Stimulated activated CD8-positive, alpha-beta memory T cell treated with anti-CD3 and anti-CD28 coated beads, Interleukin-2, amount 100 ng/mL, for 48 hours (primary cell): ENCODE data around the gene CDKL5.
"Not testable (repeated sequence)": the region's sequence is repeated elsewhere in the genome, so short reads cannot be mapped to it uniquely, and the experiment has no call there.

ENCODE experiments used
- DNase-seq, 2 donors: peaks; one replicate each; pipeline ENCODE4 v3.0.0-alpha.2; 2020; ENCODE audit warnings: low read depth in 2 of 2

CDKL5 gene

DNA sequence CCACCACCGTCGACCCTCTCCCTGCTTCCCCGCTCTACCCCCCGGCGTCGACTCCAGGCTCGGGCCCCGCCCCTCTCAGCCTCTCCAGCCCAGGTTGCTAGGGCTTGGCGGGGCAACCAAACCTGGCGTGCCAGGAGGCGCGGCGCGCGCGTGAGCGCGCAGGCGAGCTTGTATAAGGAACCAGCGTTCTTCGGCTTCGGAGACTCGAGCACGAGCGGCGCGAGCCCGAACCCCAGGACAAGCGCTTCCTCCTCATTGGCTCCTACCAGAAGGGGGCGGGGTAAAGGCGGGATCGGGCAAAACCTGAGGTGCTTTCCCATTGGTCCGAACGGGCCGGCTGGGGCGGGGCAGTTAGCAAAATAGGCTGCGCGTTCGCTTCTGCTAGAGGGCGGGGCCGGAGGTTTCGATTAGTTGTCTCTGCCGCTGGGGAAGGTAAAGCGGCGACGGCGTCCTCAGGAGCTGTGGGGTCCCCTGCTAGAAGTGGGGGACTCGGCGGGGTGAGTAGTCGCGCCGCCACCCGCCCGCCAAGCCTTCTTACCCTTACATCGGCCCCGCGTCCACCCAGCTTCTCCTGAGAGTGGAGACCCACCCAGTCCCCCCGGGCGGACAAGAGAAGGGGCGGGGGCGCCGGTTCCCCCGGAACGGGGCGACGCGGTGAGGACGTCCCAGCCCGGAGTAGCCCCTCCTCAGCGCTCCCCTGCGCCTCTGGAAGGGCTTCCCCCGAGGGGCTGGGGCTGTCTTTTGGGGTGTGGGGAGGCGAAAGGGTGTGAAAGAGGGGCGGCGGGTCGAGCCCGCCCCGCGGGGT lies at the start of gene CDKL5:
CDKL5 (plus strand) TSS at position 410 of the 805 bp plus-strand sequence. CDS start 81,489 bp downstream, outside the sequence.
- peak; percentile 86 to 89 for DNase-seq

GRCh38 chrX:18377796-18378195 lies 47.6 kb upstream of the CDKL5 start:
- DNase-seq = no peak

DNA sequence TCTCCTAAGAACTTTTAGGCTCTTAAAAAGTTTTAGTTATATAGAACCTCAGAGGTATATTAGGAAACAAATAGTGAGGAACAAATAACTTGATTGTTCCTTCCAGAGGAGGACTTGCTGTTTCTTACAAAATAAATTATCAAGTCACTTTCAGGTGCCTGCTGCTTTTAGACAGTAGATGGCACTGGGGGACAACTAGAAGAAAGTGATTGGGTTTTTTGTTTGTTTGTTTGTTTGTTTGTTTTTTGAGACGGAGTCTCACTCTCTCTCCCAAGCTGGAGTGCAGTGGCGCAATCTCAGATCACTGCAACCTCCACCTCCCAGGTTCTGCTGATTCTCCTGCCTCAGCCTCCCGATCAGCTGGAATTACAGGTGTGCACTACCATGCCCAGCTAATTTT lies 35.4 kb upstream of the CDKL5 start:
- no peak for DNase-seq

DNA sequence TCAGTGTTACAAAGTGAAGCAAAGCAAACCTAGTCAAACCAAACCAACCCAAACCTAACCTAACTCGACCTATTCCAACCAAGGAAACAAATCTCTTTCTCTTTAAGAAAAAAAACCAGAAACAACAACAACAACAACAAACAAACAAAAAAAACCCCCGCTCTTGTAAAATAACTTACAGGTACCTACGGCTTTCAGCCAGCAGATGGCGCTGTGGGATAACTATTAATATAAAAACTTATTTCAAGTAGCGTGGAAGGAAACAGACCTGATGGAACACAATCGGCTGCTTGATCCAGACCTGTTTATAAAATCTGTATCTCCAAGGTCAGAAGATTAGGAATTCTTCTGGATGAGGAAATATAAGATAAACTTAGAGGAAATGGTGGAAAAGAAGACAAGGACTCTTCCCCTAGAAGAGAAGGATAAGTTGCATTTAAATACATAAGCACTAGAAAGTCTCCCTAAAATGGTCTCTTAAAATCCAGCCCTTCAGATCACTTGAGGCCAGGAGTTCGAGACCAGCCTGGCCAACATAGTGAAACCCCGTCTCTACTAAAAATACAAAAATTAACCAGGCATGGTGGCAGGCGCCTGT lies 34.4 kb upstream of the CDKL5 start:
- peak; percentile 22 to 34 for DNase-seq

GRCh38 chrX:18394477-18394876 lies 30.9 kb upstream of the CDKL5 start:
- no peak for DNase-seq

- DNase-seq = no peak
These were observed 23.6 kb upstream of the CDKL5 start for GRCh38 chrX:18401848-18402213.

GRCh38 chrX:18406531-18407266 lies 18.7 kb upstream of the CDKL5 start:
- DNase-seq = no peak

DNA sequence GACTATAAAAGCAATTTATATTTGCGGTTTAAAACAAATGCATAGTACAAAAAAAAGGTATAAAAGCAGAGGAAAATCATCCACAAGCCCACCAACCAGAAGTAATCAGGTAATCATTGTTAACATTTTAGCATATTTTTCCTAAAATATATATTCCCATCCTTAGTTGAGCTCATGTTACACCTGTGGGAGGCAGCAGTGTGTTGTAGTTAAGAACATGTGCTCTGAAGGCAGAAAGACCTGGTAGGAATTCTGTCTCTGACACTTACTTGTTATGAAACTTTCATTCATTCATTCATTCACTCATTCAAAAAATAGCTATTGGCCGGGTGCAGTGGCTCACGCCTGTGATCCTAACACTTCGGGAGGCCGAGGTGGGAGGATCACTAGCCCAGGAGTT lies 15.4 kb upstream of the CDKL5 start:
- DNase-seq = no peak

DNA sequence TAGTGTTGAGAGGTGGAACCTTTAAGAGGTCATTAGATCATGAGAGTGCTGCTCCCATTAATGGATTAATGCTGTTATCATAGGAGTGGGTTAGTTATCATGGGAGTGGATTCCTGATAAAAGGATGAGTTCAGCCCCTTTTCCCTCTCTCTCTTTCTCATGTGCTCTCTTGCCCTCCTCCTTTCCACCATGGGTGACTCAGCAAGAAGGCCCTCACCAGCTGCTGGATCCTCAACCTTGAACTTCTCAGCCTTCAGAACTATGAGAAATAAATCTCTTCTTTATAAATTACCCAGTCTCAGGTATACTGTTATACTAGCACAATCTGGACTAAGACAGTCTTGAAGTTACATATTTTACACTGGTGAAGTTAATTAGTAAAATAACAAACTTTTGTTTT lies 10.0 kb upstream of the CDKL5 start:
- no peak for DNase-seq

GRCh38 chrX:18422325-18422724 lies 3.1 kb upstream of the CDKL5 start:
- no peak for DNase-seq

DNA sequence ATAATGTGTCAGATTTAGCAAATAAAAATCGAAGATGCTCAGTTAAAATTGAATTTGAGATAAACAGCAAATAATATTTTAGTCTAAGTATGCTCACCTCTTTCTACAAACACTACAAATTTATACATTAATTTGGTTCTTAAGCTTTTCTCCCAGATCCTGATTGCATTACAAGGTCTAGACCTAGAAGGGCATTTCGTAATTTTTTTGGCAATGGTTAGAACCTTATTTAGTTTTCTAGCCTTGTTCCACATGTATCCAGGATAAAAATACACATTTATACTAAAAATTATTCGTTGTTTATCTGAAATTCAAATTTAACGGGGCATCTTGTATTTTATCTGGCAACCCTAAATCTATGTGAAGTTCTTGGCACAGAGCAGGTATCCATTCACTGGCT lies 2.5 kb upstream of the CDKL5 start:
- DNase-seq = no peak

DNA sequence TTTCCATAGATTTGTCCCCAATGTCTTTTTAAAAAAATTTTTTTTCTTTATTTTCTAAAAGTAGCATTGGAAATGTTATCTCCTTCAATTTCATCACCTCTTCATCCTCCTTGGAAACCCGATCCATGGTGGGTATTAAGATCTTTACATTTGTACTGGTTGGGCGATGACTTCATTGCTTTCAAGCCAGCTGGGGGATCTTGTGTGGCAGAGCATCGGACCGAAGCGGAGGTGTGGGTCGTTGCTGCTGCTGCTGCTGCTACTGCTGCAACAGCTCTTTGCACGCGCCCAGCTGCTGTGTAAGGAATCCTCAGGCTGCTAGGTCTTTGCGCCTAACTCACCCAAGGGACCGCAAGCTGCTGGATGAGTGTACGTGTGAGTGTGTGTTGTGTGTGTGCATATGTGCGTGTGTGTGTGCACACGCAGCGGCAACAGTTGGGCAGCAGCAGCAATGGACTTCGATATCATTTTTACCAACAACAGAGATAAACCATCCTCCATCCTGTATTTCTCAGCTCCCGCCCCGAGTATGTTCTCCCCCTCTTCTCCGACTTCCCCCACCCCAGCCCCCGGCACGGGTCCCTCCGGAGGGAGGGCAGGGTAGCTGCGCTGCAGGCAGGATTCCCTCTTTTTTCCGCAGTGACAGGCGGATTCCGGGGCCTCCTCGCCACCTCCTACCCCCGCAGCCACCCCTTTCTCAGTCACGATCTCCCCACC lies 768 bp upstream of the CDKL5 start:
- DNase-seq = no peak

- no peak for DNase-seq
These were observed 554 bp downstream of the CDKL5 start for GRCh38 chrX:18426004-18426320.

DNA sequence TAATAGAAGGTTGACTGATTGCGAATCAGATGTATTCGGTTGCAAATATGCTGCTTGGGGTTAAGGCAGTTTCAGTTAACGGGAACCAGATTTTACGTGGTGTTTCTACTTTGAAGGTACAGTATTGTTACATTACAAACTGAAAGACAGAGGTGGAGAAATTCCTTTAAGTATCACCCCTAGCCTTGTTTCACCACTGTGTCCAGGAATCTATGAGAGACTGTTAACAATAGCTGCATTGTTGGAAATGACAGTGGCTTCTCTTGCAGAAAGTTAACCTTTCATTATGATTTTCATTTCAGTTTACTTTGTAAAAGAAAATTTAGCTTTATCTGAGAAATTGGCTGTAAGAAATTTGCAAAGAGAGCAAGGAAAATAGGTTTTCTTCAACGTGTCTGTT lies 2.6 kb downstream of the CDKL5 start:
- no peak for DNase-seq

GRCh38 chrX:18433288-18433687 lies 7.9 kb downstream of the CDKL5 start:
- not testable (repeated sequence) for DNase-seq

DNA sequence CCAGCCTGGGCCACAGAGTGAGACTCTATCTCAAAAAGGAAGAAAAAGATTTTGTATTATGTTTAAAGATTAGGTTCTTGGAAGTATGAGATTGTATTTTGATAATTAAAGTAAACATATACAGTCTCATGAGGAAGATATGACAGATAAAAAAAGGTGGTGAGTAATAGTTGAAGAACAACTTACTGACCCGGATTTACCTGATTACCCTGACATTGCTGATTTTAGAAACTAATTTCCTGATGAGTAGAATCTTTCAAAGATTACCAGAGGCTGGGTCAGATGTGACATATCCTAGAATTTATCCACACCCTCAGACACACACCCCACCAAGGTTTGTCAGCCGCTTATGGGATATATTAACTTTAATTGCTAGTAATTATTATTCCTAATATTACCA lies 9.5 kb downstream of the CDKL5 start:
- no peak for DNase-seq

GRCh38 chrX:18436017-18436416 lies 10.6 kb downstream of the CDKL5 start:
- no peak for DNase-seq

DNA sequence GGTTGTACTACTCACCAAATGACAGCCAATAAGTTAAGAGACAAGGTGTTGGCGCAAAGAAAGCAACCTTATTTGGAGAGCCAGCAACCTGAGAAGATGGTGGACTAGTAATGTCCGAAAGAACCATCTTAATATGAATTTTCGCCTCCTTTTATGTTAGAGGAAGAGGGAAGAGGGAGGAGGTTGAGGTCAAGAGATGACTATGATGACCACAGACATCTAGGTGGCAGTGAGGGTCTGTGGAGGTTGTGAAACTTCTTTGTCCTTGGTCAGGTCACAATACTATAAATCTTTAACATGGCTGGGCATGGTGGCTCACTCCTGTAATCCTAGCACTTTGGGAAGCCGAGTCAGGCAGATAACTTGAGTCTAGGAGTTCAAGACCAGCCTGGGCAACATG lies 15.4 kb downstream of the CDKL5 start:
- DNase-seq = no peak

- no peak for DNase-seq
These were observed 16.5 kb downstream of the CDKL5 start for GRCh38 chrX:18441780-18442367.

- no peak for DNase-seq
These were observed 23.0 kb downstream of the CDKL5 start for GRCh38 chrX:18448416-18448815.

DNA sequence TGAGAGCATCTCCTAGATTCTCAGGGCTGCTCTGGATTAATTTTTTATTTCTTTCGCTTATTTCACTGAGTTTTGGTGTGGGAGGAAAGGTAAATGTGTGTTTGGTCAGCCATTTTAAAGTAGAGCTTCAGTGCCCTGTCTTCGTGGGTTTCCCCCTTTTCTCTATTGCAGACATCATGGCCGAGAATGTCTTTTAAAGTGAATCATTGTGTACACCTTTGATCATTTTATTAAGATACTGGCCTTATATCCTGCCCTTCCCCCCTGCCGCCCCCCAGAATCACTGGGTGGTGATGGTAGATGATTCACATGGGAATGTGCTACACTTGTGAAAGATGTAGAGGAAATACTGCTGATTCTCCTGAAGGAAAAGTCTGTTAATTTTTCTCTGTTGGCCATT lies 23.8 kb downstream of the CDKL5 start:
- DNase-seq = no peak

DNA sequence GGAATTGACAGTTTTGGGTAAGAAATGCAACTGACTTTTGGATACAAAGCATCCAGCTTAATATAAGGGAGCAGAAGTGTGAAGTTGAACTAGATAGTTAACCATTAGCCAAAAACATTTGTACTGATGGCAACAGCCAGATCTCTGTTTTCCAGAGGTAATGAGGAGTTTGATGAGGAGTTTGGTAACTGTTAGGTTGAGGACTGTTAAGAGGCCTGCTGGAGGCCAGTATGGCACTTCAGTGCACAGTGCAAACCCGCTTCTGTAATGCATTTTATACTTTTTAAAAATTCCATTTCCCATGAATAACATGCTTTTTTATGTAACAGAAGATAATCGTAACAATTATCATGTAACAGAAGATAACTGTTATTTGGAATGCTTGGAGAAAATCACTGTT lies 30.0 kb downstream of the CDKL5 start:
- no peak for DNase-seq
